Left lung (tissue), 10 donors: ENCODE data around the gene P2RY14. TPM values are rescaled to one million over a fixed set of nuclear protein-coding genes. Genes with fewer than 3 reads are reported as not detected.
A peak's percentile ranks its signal among the peaks of the same experiment; 100 is the strongest.

Source experiments
- ATAC-seq: fragments of 200-7000 bp; cut with Tn5 transposase; one replicate; pipeline ENCODE4 v1.9.1; 2020; ENCODE audit warnings: moderate library complexity
- DNase-seq, 4 donors: peaks; one replicate each; pipeline ENCODE4 v3.0.0-alpha.2; 2013 to 2020
- H3K27ac ChIP-seq, 2 donors: fragments of 200-600 bp; sonication (generic) in 1 of 2; one replicate each; pipeline versions ENCODE4 v1.5.0 to v1.8.0; 2020 to 2021
- H3K27me3 ChIP-seq, 2 donors: fragments of 200-600 bp; sonication (generic) in 1 of 2; one replicate each; pipeline versions ENCODE4 v1.5.0 to v1.8.0; 2020 to 2021
- H3K36me3 ChIP-seq, 2 donors: fragments of 200-600 bp; sonication (generic) in 1 of 2; one replicate each; pipeline versions ENCODE4 v1.5.0 to v1.8.0; 2020 to 2021
- H3K4me1 ChIP-seq, 2 donors: fragments of 200-600 bp; one replicate each; pipeline ENCODE4 v1.8.0; 2021
- H3K4me3 ChIP-seq, 2 donors: fragments of 200-600 bp; sonication (generic) in 1 of 2; one replicate each; pipeline versions ENCODE4 v1.5.0 to v1.8.0; 2020 to 2021; ENCODE audit warnings: mild to moderate bottlenecking in 1 of 2
- H3K9me3 ChIP-seq, 2 donors: fragments of 200-600 bp; sonication (generic) in 1 of 2; one replicate each; pipeline versions ENCODE4 v1.5.0 to v1.8.0; 2020 to 2021
- intact Hi-C, 2 donors: fragments of 100-400 bp; cut with DNase I; formaldehyde crosslinking; loops; one replicate each; pipeline versions ENCODE4 v1.11.2 to v1.14.2; 2022
- polyA plus RNA-seq, 6 donors: library from polyadenylated mRNA; unstranded; fragments of 120-200 nt; gene quantifications; one replicate each; pipeline ENCODE4 v1.2.1, GENCODE V29; 2013; ENCODE audit not compliant: insufficient read length in 6 of 6
- total RNA-seq, 2 donors: library from RNA; stranded (reverse); fragmentation: NEBNext Ultra II Directional; extraction: Animal tissue kit (Norgen Biotek cat#: 25700); gene quantifications; one replicate each; pipeline ENCODE4 v1.2.1, GENCODE V29; 2021
- TF ChIP-seq, protein P1 (sequence below), 2 donors: fragments of 200-600 bp; sonication (generic) in 1 of 2; IDR thresholded peaks; one replicate each; pipeline versions ENCODE4 v1.5.0 to v1.8.0; 2021; ENCODE audit warnings: antibody characterized with exemption in 2 of 2
- donor health status: DM: no; HTN: yes; CAD: no.
- donor health status: DM: no; HTN: no; CAD: no.

Gene P2RY14
- total and polyA plus RNA-seq, 8 donors = 2.4 to 6.4 (median 4.3) TPM

DNA sequence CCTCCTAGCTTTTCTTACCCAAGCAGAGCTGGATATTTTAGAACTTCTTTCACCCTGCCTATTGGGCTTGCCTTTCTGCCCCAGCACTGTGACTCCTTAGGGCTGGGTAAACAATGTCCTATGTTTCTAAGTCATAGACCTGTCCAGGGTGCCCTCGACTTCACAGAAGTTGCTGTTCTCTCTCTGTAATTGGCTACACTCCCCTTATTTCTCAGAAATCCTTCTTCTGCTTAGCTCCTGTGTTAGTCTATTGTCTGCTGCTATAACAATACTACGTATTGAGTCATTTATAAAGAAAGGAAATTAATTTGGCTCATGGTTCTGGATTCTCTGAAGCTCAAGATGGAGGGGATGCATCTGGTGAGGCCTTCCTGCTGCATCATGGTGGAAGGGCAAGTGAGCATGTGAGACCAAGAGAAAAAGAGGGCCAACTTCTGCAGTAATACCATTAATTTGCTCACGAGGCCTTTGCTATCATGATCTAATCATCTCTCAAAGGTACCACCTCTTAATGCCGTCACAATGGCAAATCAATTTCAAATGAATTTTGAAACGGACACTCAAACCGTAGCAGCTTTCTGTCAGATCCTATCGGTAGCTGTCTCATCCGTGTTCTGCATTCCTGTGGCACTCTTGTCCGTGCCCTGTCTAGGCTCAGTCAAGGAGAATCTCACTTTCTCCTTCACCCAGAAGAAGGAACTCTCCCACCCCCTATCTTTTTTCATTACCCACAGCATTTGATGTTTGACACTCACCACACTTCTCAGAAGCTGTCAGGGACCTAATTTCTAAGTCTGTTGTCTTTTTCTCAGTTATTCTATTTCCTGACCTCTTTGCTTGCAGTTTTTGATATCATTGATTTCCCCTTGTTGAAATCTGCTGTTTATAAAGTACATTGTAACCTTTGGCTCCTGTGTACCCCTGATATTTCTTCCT is 53.0 kb downstream of the P2RY14 start:
- intact Hi-C loops = no loop called here
- no peaks in the 10 kb centered on the region for H3K36me3 ChIP-seq
- H3K4me1 ChIP-seq = peaks cover 0 to 17% of the 10 kb centered on the region in 2 donors
- no peaks in the 10 kb centered on the region for H3K9me3 ChIP-seq
- H3K4me3 ChIP-seq = no peak overlapping the region
- H3K27me3 ChIP-seq = no peaks in the 10 kb centered on the region
- no peak for DNase-seq
- TF ChIP-seq, protein P1, sequence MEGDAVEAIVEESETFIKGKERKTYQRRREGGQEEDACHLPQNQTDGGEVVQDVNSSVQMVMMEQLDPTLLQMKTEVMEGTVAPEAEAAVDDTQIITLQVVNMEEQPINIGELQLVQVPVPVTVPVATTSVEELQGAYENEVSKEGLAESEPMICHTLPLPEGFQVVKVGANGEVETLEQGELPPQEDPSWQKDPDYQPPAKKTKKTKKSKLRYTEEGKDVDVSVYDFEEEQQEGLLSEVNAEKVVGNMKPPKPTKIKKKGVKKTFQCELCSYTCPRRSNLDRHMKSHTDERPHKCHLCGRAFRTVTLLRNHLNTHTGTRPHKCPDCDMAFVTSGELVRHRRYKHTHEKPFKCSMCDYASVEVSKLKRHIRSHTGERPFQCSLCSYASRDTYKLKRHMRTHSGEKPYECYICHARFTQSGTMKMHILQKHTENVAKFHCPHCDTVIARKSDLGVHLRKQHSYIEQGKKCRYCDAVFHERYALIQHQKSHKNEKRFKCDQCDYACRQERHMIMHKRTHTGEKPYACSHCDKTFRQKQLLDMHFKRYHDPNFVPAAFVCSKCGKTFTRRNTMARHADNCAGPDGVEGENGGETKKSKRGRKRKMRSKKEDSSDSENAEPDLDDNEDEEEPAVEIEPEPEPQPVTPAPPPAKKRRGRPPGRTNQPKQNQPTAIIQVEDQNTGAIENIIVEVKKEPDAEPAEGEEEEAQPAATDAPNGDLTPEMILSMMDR (IDR thresholded peaks at IDR 0.05) = no peak
- no peak overlapping the region for H3K27ac ChIP-seq
- ATAC-seq = no peak

GRCh38 chr3:151224268-151224866 is 54.0 kb downstream of the P2RY14 start:
- no peaks in the 10 kb centered on the region for H3K27me3 ChIP-seq
- ATAC-seq (no peak), DNase-seq (no peak)
- TF ChIP-seq, protein P1 (IDR thresholded peaks at IDR 0.05) = no peak
- H3K4me1 ChIP-seq = peaks cover 0 to 12% of the 10 kb centered on the region in 2 donors
- intact Hi-C loops = no loop called here
- no peak overlapping the region for H3K27ac ChIP-seq
- H3K36me3 ChIP-seq = no peaks in the 10 kb centered on the region
- H3K9me3 ChIP-seq = no peaks in the 10 kb centered on the region
- H3K4me3 ChIP-seq = no peak overlapping the region

DNA sequence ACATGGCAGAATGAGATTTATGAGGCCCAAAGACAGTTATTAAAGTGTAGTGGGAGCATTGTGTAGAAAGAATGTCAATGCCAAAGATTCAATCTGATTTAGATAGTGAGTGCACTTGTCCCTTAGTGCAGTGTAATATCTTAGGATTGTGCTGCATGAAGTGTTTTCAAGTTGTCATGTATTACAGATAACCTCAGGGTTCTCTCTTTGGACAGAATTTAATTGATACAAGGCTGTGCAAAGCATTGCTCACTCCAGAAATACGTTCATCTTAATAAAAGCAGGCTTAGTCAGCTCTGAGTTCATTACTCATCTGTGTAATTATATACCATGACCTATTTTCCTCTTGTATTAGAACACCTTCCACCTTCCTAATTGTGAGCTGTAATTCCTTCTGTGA is 59.3 kb downstream of the P2RY14 start:
- intact Hi-C loops = no loop called here
- TF ChIP-seq, protein P1 (IDR thresholded peaks at IDR 0.05) = no peak
- ATAC-seq = peak; percentile 47
- H3K36me3 ChIP-seq = no peaks in the 10 kb centered on the region
- H3K27me3 ChIP-seq = no peaks in the 10 kb centered on the region
- no peak overlapping the region for H3K27ac ChIP-seq
- DNase-seq = no peak
- H3K4me1 ChIP-seq = no peaks in the 10 kb centered on the region
- H3K9me3 ChIP-seq = no peaks in the 10 kb centered on the region
- H3K4me3 ChIP-seq = no peak overlapping the region

GRCh38 chr3:151218136-151218535 is 60.2 kb downstream of the P2RY14 start:
- Histone ChIP-seq H3K4me3 (no peak overlapping the region), H3K36me3 (no peaks in the 10 kb centered on the region), H3K27me3 (no peaks in the 10 kb centered on the region), H3K27ac (no peak overlapping the region), H3K9me3 (no peaks in the 10 kb centered on the region), H3K4me1 (no peaks in the 10 kb centered on the region)
- TF ChIP-seq, protein P1 (IDR thresholded peaks at IDR 0.05) = no peak
- no peak for DNase-seq
- intact Hi-C loops = no loop called here
- ATAC-seq = no peak
